Nephron progenitor cell (in vitro differentiated cells): ENCODE results near the gene STK10.

Experiments used
- DNase-seq: peaks from one replicate; pipeline ENCODE4 v3.0.0; 2021
- H3K27ac Mint-ChIP-seq: 2 replicates; pipeline ENCODE4 v1.8.0; 2021; ENCODE audit warnings: mild to moderate bottlenecking, moderate library complexity, mixed read lengths
- H3K27me3 Mint-ChIP-seq: 2 replicates; pipeline ENCODE4 v1.8.0; 2021; ENCODE audit warnings: mild to moderate bottlenecking, low read depth, mixed read lengths; ENCODE audit not compliant: poor library complexity
- H3K36me3 Mint-ChIP-seq: 2 replicates; pipeline ENCODE4 v1.8.0; 2021; ENCODE audit warnings: low read depth, mixed read lengths
- H3K4me1 Mint-ChIP-seq: 2 replicates; pipeline ENCODE4 v1.8.0; 2021; ENCODE audit warnings: mixed read lengths
- H3K4me3 Mint-ChIP-seq: 2 replicates; pipeline ENCODE4 v1.8.0; 2021; ENCODE audit warnings: mild to moderate bottlenecking, moderate library complexity, mixed read lengths
- H3K9me3 Mint-ChIP-seq: 2 replicates; pipeline ENCODE4 v1.8.0; 2021; ENCODE audit warnings: mild to moderate bottlenecking, moderate library complexity, mixed read lengths
- TF ChIP-seq, protein P1 (sequence below): fragments of 200-600 bp; sonication (generic); IDR thresholded peaks from 2 replicates; pipeline ENCODE4 v1.5.0; 2021; ENCODE audit warnings: antibody characterized with exemption

STK10 gene

DNA sequence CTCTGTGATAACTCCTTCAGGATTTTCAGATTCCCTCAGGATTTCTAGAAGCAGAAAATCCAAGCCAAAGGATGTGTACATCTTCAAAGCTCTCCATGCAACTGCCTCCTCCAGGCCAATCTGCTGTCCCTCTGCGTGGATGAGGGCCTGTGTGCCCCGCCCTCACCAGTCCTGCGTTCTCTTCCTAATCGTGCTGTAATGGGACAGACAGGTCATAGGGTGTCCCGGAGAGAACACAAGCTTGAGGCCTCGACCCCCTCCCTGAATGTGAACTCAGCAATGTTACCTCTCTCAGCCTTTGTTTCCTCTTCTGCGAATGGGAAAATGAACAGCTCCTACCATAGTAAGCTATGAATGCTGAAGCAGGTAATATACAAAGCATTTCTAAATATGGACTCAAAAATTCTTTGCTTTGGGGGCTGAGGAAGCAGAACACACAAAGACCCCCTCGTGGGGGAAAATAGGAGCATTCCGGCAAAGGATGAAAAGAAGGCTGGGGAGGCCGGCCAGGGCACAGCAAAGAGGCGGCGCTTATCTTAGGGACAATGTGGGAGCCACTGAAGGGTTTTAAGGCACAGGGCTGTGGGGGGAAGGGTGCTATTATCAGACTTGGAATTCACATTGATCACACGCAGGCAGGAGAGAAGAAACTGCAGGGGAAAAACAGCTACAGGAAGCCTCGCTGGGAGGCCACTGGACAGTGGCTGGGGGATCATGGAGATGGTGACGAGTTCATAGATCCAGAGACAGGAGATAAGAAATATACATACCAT, 124.4 kb downstream of the STK10 start:
- H3K27me3 Mint-ChIP-seq, result peaks cover 6% of the 10 kb centered on the region
- peaks cover 5% of the 10 kb centered on the region for H3K9me3 Mint-ChIP-seq
- H3K36me3 Mint-ChIP-seq, result peaks cover 52% of the 10 kb centered on the region
- no peak for DNase-seq
- H3K27ac Mint-ChIP-seq, result peak overlapping the region; percentile 70
- TF ChIP-seq, protein P1, sequence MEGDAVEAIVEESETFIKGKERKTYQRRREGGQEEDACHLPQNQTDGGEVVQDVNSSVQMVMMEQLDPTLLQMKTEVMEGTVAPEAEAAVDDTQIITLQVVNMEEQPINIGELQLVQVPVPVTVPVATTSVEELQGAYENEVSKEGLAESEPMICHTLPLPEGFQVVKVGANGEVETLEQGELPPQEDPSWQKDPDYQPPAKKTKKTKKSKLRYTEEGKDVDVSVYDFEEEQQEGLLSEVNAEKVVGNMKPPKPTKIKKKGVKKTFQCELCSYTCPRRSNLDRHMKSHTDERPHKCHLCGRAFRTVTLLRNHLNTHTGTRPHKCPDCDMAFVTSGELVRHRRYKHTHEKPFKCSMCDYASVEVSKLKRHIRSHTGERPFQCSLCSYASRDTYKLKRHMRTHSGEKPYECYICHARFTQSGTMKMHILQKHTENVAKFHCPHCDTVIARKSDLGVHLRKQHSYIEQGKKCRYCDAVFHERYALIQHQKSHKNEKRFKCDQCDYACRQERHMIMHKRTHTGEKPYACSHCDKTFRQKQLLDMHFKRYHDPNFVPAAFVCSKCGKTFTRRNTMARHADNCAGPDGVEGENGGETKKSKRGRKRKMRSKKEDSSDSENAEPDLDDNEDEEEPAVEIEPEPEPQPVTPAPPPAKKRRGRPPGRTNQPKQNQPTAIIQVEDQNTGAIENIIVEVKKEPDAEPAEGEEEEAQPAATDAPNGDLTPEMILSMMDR, result no peak
- H3K4me1 Mint-ChIP-seq, result peaks cover 22% of the 10 kb centered on the region
- peak overlapping the region; percentile 51 for H3K4me3 Mint-ChIP-seq

DNA sequence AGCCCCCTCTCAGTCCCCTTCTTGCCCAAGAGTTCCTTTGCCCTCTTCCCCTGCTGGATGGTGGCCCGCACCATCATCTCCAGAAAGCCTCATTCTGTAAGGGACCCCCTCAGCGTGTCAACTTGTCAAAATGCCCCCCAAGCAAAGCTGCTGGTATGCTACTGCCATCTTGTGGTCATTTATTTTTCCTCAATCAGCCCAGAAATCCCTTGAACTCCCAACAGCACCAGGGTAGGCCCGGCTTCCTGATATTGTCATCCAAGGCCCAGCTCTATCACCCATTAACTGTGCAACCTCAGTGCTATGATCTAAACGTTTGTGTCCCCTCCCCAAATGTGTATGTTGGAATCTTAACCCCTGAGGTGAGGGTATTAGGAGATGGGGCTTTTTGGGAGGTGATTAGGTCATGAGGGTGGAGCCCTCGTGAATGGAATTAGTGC, 128.3 kb downstream of the STK10 start:
- Mint-ChIP-seq H3K9me3 (peaks cover 5% of the 10 kb centered on the region), H3K27ac (no peak overlapping the region), H3K4me3 (no peak overlapping the region), H3K27me3 (peaks cover 6% of the 10 kb centered on the region), H3K36me3 (peaks cover 64% of the 10 kb centered on the region), H3K4me1 (peaks cover 17% of the 10 kb centered on the region)
- TF ChIP-seq, protein P1, result peak; percentile 24
- no peak for DNase-seq

DNA sequence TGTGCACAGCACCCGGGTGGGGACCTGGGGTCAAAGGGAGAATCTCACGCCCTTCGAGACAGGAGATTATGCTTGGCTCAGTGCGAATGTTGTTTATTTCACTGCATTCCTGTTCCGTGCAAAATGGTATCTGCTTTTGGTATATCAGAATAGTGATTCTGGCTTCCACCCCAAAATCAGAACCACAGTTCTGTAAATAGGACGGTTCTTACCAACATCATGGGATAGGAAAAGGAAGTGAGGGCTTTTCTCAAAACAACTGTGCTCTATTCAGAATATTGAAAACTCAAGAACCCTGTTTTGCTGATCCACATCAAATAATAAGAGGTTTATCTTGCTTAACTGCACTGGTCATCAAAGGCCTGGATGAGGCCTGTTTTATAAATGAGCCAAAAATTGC, 129.9 kb downstream of the STK10 start:
- H3K9me3 Mint-ChIP-seq, result peaks cover 5% of the 10 kb centered on the region
- peaks cover 6% of the 10 kb centered on the region for H3K27me3 Mint-ChIP-seq
- H3K4me3 Mint-ChIP-seq, result no peak overlapping the region
- H3K4me1 Mint-ChIP-seq, result peaks cover 5% of the 10 kb centered on the region
- H3K27ac Mint-ChIP-seq, result no peak overlapping the region
- DNase-seq, result no peak
- peaks cover 52% of the 10 kb centered on the region for H3K36me3 Mint-ChIP-seq
- TF ChIP-seq, protein P1, result no peak

DNA sequence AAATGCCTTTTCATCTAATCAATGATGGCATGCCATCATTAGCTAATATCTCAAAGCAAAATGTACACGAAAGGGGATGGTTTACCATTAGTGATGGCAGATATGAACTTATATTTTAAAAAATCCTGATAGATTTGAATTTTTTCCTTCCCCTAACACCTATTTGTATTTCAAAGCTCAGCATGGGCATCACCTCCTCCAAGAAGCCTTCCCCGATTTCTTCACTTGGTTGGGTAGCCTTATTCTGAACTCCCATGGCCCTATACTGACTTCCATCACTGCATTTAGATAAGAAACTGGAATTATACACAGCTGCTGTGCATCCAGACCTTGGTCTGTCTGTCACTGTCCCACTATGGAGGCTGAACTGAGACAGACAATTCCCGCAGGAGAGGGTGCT, 132.0 kb downstream of the STK10 start:
- H3K4me1 Mint-ChIP-seq, result peaks cover 17% of the 10 kb centered on the region
- peaks cover 12% of the 10 kb centered on the region for H3K27me3 Mint-ChIP-seq
- H3K9me3 Mint-ChIP-seq, result peaks cover 5% of the 10 kb centered on the region
- DNase-seq, result no peak
- TF ChIP-seq, protein P1, result no peak
- H3K36me3 Mint-ChIP-seq, result peaks cover 38% of the 10 kb centered on the region
- no peak overlapping the region for H3K4me3 Mint-ChIP-seq
- H3K27ac Mint-ChIP-seq, result peak overlapping the region; percentile 24

DNA sequence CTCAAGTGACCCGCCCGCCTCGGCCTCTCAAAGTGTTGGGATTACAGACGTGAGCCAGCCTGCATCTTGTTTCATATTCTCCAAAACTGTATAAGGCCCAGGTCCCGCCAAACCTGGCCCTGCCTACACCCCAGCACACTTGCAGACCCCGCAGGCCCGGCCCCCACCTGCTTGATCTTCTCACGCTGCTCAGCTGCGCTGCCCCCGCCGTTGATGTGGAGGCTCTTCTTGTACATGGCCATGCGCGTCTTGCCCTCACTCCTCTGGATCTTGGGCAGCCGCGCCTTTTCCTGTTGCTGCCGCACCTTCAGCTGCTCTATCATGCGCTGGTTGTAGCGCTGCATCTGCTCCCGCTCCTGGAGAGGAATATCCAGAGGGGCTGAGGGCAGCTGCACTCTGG, 132.6 kb downstream of the STK10 start:
- peaks cover 5% of the 10 kb centered on the region for H3K9me3 Mint-ChIP-seq
- H3K36me3 Mint-ChIP-seq, result peaks cover 32% of the 10 kb centered on the region
- no peak for DNase-seq
- no peak overlapping the region for H3K4me3 Mint-ChIP-seq
- peaks cover 12% of the 10 kb centered on the region for H3K27me3 Mint-ChIP-seq
- H3K4me1 Mint-ChIP-seq, result peaks cover 20% of the 10 kb centered on the region
- no peak overlapping the region for H3K27ac Mint-ChIP-seq
- TF ChIP-seq, protein P1, result no peak
